IPS DF 19.7 (cell line): ENCODE results near the gene PIK3CG.
"Not testable (repeated sequence)": the region's sequence is repeated elsewhere in the genome, so short reads cannot be mapped to it uniquely, and the experiment has no call there.

Experiments
- DNase-seq: peaks from one replicate; pipeline ENCODE4 v3.0.0-alpha.2; 2013; ENCODE audit warnings: low read depth, low spot score

PIK3CG gene

DNA sequence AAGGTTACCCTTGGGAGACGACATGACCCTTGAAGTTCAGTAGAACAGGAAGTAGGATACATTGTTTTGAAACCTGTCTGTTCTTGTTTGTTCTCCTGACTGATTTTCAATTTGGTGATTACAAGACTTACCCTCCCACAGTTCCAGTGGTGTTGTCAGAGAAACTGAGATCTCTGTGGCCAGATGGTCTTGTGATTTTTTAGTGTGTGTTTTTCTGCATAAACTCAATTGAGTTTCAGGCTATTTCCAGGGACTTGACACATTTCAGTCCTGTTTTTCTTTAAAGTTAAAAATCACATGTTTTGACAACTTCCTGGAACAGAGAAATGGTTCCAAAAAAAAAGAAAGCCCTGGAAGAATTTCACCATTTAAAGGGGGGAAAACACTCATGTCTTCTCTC, 22.3 kb downstream of the PIK3CG start:
- DNase-seq = no peak

DNA sequence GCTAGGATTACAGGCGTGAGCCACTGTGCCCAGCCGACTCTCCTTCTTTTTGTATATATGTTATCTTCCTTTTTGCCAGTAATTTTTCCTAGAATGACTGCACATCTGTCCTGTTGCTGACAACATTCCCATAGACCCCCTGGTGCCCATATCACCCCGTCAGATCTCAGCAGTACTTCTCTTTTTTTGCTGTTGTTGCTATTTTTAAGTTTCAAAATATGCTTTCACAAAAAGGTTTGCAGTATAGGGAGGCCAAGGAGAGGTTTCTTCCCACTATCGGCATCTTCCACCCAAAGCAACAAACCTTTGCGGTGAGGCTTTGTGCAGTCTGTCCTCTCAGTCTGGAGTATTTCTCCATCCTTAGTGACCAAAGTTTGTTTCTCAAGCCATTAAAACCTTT, 23.1 kb downstream of the PIK3CG start:
- DNase-seq = no peak

DNA sequence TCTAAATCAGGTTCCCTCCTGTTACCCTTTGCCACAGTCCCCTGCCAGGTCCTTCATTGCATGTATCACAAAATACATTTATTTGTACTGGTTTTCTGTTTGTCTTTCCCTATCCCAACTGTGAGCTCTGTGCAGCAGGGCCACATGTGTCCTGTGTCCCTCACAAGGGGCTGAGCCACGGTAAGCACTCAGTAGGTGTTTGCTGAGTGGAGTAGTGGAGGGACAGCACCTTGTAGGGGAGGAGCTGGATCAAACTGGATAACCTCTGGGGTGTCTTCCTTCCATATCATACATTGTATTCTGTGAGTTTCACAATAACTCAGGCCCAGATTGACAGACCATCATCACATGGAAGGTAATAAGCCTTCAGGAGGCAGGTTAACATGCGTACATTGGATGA, 25.9 kb downstream of the PIK3CG start:
- no peak for DNase-seq

DNA sequence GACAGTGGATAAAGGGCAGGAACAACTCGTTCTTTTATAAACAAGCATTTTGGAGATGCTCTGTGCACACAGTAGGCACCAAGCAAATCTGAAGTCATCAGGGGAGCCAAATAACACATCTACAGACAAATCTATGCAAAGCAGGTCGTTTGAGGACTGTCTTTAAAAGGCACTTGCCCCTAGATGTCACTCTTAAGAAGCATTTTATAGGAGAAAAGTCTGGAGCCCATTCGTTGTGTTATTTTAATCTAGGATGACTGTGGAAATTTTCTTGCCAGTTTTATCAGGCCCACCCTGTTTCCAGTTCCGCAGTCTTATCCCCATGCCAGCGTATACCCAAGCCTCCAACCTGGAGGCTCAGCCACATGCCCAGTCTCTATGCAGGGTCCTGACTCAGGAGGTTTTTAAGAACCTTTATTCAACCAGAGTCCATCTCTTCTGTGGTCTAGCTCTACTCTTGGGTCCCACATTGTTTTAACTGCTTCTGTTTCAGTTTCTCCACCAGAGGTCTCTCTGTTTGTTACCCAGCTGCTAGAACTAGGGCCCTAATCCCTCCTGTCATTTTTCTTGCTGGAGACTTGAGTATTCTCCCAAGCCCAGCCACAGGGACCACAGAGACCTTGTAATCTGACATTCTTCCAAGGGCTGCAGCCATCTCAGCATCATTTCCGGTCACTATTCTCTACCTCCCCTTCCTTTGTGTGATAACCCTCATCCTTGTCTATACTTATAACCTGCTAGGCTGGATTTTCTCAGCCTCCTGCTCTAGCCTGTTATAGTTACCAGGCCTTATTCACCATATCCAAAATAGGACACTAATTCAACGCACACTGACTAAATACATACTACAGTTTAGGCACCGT, 26.7 kb downstream of the PIK3CG start:
- peak; percentile 25 for DNase-seq

DNA sequence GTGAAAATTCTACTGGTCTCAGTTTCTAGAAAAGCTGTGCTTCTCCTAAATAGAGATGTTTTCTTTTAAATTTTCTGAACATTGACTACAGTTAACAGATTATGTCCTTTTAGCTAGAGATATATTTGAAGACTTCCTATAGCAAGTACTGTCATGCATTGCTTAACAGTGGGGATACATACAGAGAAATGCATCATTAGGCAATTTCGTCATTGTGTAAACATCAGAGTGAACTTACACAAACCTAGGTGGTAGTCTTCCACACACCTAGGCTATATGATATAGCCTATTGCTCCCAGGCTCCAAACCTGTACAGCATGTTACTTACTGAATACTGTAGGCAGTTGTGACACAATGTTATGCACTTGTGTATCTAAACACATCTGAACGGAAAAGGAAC, 28.5 kb downstream of the PIK3CG start:
- no peak for DNase-seq

DNA sequence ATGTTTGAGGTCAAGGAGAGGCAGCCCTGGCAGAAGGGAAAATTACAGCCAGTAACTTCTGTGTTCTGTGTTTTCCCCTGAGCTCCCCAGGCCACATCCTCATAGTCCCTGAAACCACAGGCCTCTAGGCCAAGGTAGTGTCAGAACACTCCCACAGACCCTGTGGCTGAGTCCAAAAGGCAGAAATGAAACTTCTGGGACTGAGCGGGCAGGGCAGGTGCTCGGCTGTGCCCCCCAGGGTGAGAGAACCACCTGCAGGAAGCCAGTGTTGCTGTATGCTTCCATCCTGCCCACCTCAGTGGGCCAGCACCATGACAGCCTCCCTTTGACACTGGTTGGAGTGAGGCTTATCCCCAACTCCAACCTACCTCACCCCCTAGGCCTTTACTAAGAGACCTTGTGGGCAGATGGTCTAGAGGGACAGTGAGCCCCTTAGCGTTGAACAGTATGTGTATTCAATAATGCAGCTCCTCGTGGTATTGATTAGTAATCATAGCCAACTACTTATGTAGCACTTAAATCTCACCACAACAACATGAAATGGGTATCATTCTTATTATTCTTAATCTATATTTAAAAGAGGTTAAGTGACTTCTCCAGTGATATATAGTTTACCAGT, 30.3 kb downstream of the PIK3CG start:
- DNase-seq = no peak

DNA sequence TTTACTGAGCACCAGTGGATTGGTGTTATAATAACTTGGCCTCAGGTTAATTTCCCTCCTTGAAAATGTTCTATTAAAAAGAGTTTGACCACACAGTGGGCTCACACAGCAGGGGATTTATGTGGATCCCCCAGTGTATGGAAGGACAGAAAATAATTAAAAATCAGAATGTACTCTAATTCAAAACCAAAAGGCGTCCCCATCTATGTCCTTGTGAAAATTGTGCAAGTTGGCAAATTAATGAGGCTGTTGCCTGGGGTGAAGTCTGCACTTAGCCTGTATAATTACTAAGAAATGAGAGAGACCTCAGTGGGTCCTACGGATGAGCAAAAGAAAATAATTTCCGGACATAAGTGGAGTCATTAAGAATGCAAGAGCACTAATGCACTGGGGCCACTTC, 31.1 kb downstream of the PIK3CG start:
- no peak for DNase-seq

DNA sequence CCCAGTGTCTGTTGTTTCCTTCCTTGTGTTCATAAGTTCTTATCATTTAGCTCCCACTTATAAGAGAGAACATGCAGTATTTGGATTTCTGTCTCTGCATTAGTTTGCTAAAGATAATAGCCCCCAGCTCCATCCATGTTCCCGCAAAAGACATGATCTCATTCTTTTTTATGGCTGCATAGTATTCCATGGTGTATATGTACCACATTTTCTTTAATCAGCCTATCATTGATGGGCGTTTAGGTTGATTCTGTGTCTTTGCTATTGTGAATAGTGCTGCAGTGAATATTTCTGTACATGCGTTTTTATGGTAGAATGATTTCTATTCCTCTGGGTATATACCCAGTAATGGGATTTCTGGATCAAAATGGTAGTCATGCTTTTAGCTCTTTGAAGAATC, 32.5 kb downstream of the PIK3CG start:
- not testable (repeated sequence) for DNase-seq

DNA sequence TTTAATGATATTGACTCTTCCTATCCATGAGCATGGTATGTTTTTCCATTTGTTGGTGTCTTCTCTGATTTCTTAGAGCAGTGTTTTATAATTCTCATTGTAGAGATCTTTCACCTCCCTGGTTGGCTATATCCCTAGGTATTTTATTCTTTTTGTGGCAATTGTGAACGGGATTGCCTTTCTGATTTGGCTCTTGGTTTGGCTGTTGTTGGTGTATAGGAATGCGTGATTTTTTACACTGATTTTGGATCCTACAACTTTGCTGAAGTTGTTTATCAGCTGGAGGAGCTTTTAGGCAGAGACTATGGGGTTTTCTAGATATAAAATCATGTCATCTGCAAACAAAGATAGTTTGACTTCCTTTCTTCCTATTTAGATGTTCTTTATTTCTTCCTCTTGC, 33.9 kb downstream of the PIK3CG start:
- not testable (repeated sequence) for DNase-seq

DNA sequence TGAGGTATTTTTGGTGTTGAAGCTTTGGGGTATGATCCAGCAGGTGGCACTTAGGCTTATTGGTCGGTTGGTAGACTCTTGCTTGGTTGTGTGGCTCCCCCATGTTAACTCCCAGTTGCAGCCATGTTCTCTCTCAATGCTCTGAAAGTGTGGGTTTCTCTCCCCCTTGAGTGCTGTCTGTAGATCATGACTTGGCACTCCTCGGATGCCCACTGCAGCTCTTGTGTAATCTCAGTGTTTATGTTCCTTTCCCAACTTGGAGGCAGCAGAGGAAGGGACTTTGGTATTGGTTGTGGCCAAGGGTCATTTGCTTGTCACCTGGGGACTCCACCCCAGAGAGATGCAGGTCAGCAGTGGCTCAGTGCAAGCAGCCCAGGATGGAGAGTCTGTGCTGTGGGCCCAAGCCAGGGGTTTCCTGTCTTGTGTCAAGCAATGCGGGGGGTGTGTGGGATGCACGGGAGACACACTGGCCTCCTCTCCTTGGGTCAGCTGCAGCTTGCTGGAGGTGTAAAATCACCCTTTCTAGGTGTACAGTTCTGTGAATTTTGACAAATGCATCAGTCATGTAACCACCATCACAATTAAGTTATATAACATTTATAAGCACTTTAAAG, 36.9 kb downstream of the PIK3CG start:
- DNase-seq = no peak

DNA sequence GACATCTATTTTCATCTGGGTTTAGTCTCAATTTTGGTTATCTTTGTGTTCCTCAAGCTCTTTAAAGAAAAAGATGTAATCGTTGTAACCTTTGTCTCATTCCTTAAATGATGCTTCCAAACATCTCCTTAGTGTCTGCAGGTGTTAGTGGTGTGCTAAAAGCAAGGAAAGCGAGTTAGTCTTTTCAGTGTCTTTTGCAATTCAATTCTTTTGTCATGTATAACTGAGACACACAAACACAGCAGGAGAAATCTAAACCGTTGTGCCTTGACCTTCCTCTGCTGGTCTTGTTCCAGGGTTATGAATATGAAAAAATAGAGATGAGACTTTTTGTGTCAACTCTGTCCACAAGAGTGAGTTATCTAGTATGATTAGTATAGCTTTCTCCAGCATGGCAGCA, 40.7 kb downstream of the PIK3CG start:
- DNase-seq = no peak

DNA sequence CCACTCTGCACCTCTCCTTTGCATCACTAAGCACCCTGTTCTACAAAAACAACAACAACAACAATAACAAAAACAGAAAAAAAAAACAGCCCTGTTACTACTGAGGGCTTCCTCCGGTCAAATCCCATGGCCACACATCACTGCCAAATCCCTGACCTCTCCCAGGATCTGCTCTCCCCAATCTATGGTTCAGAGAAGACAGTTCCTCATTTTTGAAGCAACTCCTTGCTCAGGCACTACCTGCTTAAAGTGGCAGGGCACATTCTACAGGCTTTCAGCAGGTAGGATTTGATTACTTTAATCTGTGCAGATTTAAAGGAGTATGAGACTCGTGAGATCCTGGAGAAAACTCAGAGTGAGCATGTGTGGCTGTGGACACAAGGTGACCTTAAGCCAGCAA, 46.9 kb downstream of the PIK3CG start:
- no peak for DNase-seq

DNA sequence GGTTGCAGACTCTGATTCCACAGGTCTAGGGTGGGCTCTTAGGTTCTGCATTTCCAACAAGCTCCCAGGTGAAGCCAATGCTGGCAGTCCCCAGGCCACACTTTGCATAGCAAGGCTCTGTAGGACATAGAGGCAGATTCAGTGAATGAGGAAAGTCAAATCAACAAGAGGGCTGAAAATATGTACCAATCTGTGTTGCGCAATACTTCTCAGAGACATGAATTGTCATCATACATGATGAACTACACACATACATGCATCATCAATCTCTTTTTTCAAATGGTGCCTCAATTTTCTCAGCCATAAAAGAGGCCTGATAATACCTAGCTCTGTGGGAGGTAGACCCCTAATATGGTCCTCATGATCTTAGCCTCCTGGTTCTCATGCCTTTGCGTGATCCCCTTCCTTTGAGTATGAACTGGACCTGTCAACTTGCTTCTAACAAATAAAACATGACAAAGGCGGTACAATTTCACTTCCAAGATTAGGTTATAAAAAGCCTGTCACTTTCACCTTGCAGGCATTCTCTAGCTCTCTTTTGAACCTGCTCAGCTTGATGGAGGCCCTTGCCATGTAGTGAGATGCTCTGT, 49.0 kb downstream of the PIK3CG start:
- no peak for DNase-seq

DNA sequence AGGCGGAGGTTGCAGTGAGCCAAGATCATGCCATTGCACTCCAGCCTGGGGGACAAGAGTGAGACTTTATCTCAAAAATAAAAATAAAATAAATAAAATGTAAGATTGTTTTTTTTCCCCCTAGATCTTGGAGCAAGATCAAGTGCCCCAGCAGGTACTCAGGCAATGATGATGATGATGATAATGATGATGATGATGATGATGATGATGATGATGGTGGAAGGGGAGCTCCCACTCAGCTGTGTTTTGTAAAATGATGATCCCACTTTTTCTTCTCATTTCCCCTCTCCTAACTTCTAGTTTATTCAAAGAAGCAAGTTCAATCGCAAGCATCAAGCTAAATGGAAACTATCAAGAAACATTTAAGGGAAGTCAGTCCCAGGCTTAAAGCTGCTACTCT, 50.3 kb downstream of the PIK3CG start:
- no peak for DNase-seq

DNA sequence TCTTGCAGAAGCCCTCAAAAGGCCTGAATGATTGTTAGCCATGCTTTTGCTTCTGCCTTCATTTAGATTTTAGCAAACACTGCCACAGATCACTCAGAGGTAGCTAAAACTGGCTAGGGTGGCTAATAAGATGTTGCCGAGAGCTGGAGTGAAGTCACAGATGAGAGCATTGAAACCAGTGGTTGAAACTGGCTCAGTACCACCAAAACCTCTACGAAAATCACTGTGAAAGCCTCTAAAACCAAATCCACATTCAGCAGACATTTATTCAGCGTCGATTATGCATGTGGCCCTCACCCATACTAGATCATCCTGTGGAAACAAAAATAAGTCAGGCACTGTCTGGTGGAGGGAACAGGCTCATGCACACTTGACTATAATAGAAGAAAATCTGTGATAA, 50.8 kb downstream of the PIK3CG start:
- DNase-seq = no peak

DNA sequence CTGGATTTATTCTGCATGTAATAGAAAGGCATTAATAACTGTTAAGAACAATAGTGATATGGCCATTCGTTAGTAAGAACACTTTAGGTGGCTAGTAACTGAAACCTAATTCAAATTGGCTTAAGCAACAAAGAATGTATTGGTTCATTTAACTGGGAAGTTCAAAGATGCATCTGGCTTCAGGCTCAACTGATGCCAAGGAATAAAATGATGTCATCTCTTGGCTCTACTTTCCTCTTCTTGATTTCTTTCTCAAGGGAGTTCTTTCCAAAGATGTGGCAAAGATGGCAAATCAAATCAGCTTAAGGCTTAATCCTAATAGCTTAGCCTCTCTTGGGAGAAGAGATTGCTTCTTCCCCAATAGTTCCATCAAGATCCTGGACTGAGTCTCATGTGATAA, 51.6 kb downstream of the PIK3CG start:
- DNase-seq = no peak

DNA sequence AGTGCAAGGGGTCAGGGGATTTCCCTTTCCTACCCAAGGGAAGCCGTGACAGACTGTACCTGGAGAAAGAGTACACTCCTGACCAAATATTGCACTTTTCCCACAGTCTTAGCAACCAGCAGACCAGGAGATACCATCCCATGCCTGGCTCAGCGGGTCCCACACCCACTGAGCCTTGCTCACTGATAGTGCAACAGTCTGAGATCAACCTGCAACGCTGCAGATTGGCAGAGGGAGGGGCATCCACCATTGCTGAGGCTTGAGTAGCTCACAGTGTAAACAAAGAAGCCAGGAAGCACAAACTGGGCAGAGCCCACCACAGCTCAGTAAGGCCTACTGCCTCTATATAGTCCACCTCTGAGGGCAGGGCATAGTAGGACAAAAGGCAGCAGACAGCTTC, 53.9 kb downstream of the PIK3CG start:
- no peak for DNase-seq

DNA sequence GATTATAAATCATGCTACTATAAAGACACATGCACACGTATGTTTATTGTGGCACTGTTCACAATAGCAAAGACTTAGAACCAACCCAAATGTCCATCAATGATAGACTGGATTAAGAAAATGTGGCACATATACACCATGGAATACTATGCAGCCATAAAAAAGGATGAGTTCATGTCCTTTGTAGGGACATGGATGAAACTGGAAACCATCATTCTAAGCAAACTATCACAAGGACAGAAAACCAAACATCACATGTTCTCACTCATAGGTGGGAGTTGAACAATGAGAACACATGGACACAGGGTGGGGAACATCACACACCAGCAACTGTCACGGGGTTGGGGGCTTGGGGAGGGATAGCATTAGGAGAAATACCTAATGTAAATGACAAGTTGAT, 59.4 kb downstream of the PIK3CG start:
- DNase-seq = not testable (repeated sequence)

DNA sequence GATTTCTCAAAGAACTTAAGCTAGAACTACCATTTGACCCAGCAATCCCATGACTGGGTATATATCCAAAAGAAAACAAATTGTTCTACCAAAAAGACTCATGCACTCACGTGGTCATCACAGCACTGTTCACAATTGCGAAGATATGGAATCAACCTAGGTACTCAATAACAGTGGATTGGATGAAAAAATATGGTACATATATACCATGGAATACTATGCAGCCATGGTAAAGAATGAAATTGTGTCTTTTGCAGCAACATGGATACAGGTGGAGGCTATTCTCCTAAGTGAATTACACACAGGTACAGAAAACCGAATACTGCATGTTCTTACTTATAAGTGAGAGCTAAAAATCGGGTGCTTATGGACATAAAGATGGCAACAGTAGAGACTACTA, 61.8 kb downstream of the PIK3CG start:
- DNase-seq = no peak

DNA sequence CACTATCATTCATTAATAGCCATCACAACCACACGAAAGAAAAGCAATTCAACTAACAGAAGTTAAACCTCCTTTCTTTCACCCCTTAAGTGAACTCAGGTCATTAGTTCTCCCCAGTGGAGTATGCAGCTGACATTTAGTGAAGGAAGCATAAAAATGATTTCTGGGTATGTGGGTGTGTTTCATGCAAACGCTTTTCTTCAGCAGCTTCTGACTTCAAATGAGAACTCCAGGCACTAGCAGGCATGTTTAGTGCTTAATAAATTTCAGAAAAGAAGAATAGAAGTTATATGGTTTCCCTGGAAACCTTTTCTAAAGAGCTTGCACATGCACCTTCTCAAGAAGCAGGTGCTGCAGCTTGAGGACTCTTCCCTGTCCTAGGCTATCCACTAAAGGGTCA, 62.5 kb downstream of the PIK3CG start:
- no peak for DNase-seq

DNA sequence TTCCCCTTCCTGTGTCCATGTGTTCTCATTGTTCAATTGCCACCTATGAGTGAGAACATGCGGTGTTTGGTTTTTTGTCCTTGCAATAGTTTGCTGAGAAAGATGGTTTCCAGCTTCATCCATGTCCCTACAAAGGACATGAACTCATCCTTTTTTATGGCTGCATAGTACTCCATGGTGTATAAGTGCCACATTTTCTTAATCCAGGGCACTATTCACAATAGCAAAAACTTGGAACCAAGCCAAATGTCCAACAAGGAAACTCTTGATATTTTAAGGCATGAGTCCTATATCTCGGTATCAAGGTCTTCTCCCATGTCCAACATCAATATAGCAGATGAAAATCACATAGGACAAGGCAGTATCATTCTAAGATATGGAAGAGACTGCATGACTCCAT, 64.5 kb downstream of the PIK3CG start:
- DNase-seq = not testable (repeated sequence)

DNA sequence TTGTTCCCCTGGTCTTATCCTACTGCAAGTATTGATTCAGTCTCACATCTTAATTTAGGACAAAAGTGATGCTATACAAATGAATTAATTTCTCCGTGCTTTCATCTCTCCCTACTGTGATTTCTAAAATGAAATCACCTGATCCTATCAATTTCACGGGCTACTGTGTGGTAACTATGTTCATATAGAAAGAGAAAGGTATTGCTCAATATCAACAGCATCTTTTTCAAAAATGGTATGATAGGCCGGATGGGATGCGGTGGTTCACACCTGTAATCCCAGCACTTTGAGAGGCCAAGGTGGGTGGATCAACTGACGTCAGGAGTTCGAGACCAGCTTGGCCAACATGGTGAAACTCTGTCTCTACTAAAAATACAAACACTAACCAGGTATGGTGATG, 71.2 kb downstream of the PIK3CG start:
- DNase-seq = no peak

DNA sequence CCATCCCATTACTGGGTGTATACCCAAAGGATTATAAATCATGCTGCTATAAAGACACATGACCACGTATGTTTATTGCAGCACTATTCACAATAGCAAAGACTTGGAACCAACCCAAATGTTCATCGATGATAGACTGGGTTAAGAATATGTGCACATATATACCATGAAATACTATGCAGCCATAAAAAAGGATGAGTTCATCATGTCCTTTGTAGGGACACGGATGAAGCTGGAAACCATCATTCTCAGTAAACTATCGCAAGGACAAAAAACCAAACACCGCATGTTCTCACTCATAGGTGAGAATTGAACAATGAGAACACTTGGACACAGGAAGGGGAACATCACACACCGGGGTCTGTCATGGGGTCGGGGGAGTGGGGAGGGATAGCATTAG, 73.0 kb downstream of the PIK3CG start:
- not testable (repeated sequence) for DNase-seq
